HCT116 (cell line): Measurements from ENCODE around the gene TUBA4A.

Experiments used
- CTCF ChIP-seq, 3 experiments: fragments of 200-600 bp in 1 of 3; sonication (generic) in 1 of 3; IDR thresholded peaks in 2 of 3; conservative IDR thresholded peaks in 1 of 3; 2 replicates each; pipeline ENCODE4 v1.5.1; 2012 to 2017; ENCODE audit warnings: low read depth in 2 of 3, low read length in 2 of 3, antibody characterized with exemption in 1 of 3, borderline replicate concordance in 1 of 3, control low read depth in 1 of 3, mild to moderate bottlenecking in 1 of 3, mixed read lengths in 1 of 3, mixed run types in 1 of 3, moderate library complexity in 1 of 3; ENCODE audit not compliant: insufficient read depth in 1 of 3
- EZH2phosphoT487 ChIP-seq: fragments of 200-600 bp; IDR thresholded peaks from 2 replicates; pipeline ENCODE4 v1.6.1; 2018; ENCODE audit warnings: antibody characterized with exemption, borderline replicate concordance
- FOSL1 ChIP-seq: IDR thresholded peaks from 2 replicates; pipeline ENCODE4 v1.6.1; 2012; ENCODE audit warnings: low read depth
- JUND ChIP-seq: IDR thresholded peaks from 2 replicates; pipeline ENCODE4 v1.6.1; 2012
- POLR2A ChIP-seq: IDR thresholded peaks from 2 replicates; pipeline ENCODE4 v1.7.0; 2011; ENCODE audit warnings: borderline replicate concordance; ENCODE audit not compliant: insufficient read depth, insufficient read length; ENCODE audit errors: extremely low read depth
- TCF7L2 ChIP-seq: IDR thresholded peaks from 2 replicates; pipeline ENCODE4 v1.7.0; 2011; ENCODE audit warnings: borderline replicate concordance, inconsistent platforms; ENCODE audit not compliant: insufficient read depth, insufficient read length; ENCODE audit errors: extremely low read depth

GRCh38 chr2:219282375-219282774 is 28.7 kb upstream of the TUBA4A start:
- TF ChIP-seq JUND (no peak), CTCF (IDR thresholded peaks at IDR 0.05 in 2 of 3, conservative IDR thresholded peaks at IDR 0.05 in 1 of 3; ENCODE audit: borderline replicate concordance in 1 of 3, insufficient read depth in 1 of 3, low read depth in 2 of 3, low read length in 2 of 3) (no peak), EZH2phosphoT487 (no peak), POLR2A (no peak), FOSL1 (no peak), TCF7L2 (no peak)
